Mesothelial cell of epicardium (in vitro differentiated cells): ENCODE data around the gene PTPRK. TPM values are rescaled to one million over a fixed set of nuclear protein-coding genes. Genes with fewer than 3 reads are reported as not detected.

Source experiments
- DNase-seq, 2 experiments: peaks; one replicate each; pipeline ENCODE4 v3.0.0; 2021; ENCODE audit warnings: low spot score in 2 of 2; ENCODE audit not compliant: unreplicated experiment in 2 of 2
- H3K27ac Mint-ChIP-seq: 2 replicates; pipeline ENCODE4 v1.8.0; 2021; ENCODE audit warnings: mixed read lengths
- H3K27me3 Mint-ChIP-seq: 2 replicates; pipeline ENCODE4 v1.8.0; 2021; ENCODE audit warnings: low read depth, mixed read lengths
- H3K36me3 Mint-ChIP-seq: 2 replicates; pipeline ENCODE4 v1.8.0; 2021; ENCODE audit warnings: mixed read lengths
- H3K4me1 Mint-ChIP-seq: 2 replicates; pipeline ENCODE4 v1.8.0; 2021; ENCODE audit warnings: mixed read lengths
- H3K4me3 Mint-ChIP-seq: 2 replicates; pipeline ENCODE4 v1.8.0; 2021; ENCODE audit warnings: mild to moderate bottlenecking, moderate library complexity, mixed read lengths
- H3K9me3 Mint-ChIP-seq: 2 replicates; pipeline ENCODE4 v1.8.0; 2021; ENCODE audit warnings: mixed read lengths
- CTCF ChIP-seq: fragments of 200-600 bp; sonication (generic); IDR thresholded peaks from one replicate; pipeline ENCODE4 v1.5.0; 2021; ENCODE audit warnings: antibody characterized with exemption; ENCODE audit not compliant: unreplicated experiment
- total RNA-seq: library from RNA; stranded (reverse); gene quantifications from 3 replicates; pipeline ENCODE4 v1.2.1, GENCODE V29; 2021

Gene PTPRK
- total RNA-seq, 1 donor from 2014 or later = 93.7 TPM

GRCh38 chr6:128531696-128532095, 11.3 kb upstream of the PTPRK start:
- no peak for DNase-seq
- Mint-ChIP-seq H3K36me3 (no peaks in the 10 kb centered on the region), H3K4me3 (no peak overlapping the region), H3K4me1 (peaks cover 23% of the 10 kb centered on the region), H3K9me3 (no peaks in the 10 kb centered on the region), H3K27ac (no peak overlapping the region), H3K27me3 (no peaks in the 10 kb centered on the region)
- no peak for TF ChIP-seq CTCF

- no peak overlapping the region for H3K27ac Mint-ChIP-seq
Observed at GRCh38 chr6:128528241-128528640, 7.8 kb upstream of the PTPRK start.

GRCh38 chr6:128527375-128527774, 7.0 kb upstream of the PTPRK start:
- peaks cover 24% of the 10 kb centered on the region for H3K4me1 Mint-ChIP-seq
- H3K4me3 Mint-ChIP-seq = no peak overlapping the region
- no peak overlapping the region for H3K27ac Mint-ChIP-seq

More at GRCh38 chr6:128528241-128528640, 7.8 kb upstream of the PTPRK start:
- Mint-ChIP-seq H3K4me1 (peaks cover 26% of the 10 kb centered on the region), H3K36me3 (no peaks in the 10 kb centered on the region), H3K9me3 (no peaks in the 10 kb centered on the region), H3K27me3 (no peaks in the 10 kb centered on the region), H3K4me3 (no peak overlapping the region)
- DNase-seq = no peak
- no peak for TF ChIP-seq CTCF

GRCh38 chr6:128526152-128526914, 5.9 kb upstream of the PTPRK start:
- Mint-ChIP-seq H3K4me1 (peaks cover 25% of the 10 kb centered on the region), H3K27me3 (no peaks in the 10 kb centered on the region), H3K4me3 (no peak overlapping the region), H3K27ac (no peak overlapping the region), H3K36me3 (no peaks in the 10 kb centered on the region), H3K9me3 (no peaks in the 10 kb centered on the region)
- no peak for DNase-seq
- TF ChIP-seq CTCF = no peak

More at GRCh38 chr6:128527375-128527774, 7.0 kb upstream of the PTPRK start:
- DNase-seq = no peak
- Mint-ChIP-seq H3K36me3 (no peaks in the 10 kb centered on the region), H3K9me3 (no peaks in the 10 kb centered on the region), H3K27me3 (no peaks in the 10 kb centered on the region)
- TF ChIP-seq CTCF = no peak

DNA sequence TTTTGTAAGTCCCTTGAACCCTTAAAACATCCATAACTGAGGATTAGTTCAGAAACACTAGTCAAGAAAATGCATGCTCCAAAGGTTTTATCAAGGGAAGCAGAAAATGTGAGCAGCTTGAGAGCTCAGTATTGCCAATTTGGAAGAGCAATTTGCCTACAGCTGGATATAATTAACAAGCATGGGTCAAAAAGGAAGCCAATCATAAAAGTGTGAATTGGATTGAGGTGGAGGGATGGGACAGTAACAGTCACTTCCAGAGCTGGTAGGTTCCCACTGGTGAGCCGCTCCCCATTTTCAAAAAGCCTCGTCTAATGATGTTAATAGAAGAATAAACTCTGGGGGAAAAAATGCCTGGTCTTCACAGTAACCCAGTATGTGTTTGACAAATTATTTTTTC, 5.0 kb upstream of the PTPRK start:
- Mint-ChIP-seq H3K4me1 (peaks cover 26% of the 10 kb centered on the region), H3K27me3 (no peaks in the 10 kb centered on the region), H3K9me3 (no peaks in the 10 kb centered on the region), H3K36me3 (no peaks in the 10 kb centered on the region), H3K27ac (no peak overlapping the region), H3K4me3 (no peak overlapping the region)
- no peak for TF ChIP-seq CTCF
- no peak for DNase-seq

- Mint-ChIP-seq H3K4me3 (peak overlapping the region; percentile 95), H3K36me3 (no peaks in the 10 kb centered on the region), H3K27me3 (no peaks in the 10 kb centered on the region)
Observed at GRCh38 chr6:128521282-128521632, 858 bp upstream of the PTPRK start.

More at GRCh38 chr6:128521282-128521632, 858 bp upstream of the PTPRK start:
- peaks cover 48% of the 10 kb centered on the region for H3K4me1 Mint-ChIP-seq
- TF ChIP-seq CTCF = no peak
- peak overlapping the region; percentile 100 for H3K27ac Mint-ChIP-seq
- DNase-seq = no peak
- no peaks in the 10 kb centered on the region for H3K9me3 Mint-ChIP-seq
